OCI-LY7 (cell line): ENCODE data around the gene KCNQ1OT1. TPM values are rescaled to one million over a fixed set of nuclear protein-coding genes. Genes with fewer than 3 reads are reported as not detected.

Source experiments
- BruUV-seq: library from RNA; stranded (reverse); fragments of 400-500 nt; replicated peaks from 2 replicates; lab custom pipeline; 2021; lab: Mats Ljungman, UMichigan
- CTCF ChIA-PET: fragments of 300-600 bp; sonication (Branson Sonifier 250); formaldehyde crosslinking; loops from one replicate; lab custom pipeline; 2022; ENCODE audit warnings: antibody characterized with exemption; ENCODE audit not compliant: unreplicated experiment; lab: Charles Lee
- POLR2A ChIA-PET: fragments of 300-600 bp; sonication (Branson Sonifier 250); formaldehyde crosslinking; loops from one replicate; lab custom pipeline; 2022; ENCODE audit warnings: antibody characterized with exemption; lab: Charles Lee
- DNase-seq: peaks from one replicate; pipeline ENCODE4 v3.0.0-alpha.2; 2015; ENCODE audit warnings: low spot score
- H2AFZ ChIP-seq: fragments of 200-600 bp; sonication (generic), shearing (Covaris generic); 2 replicates; pipeline ENCODE4 v1.6.1; 2014; ENCODE audit warnings: mild to moderate bottlenecking, antibody characterized with exemption, low read length, moderate library complexity
- H3K27ac ChIP-seq: fragments of 200-600 bp; sonication (generic); 2 replicates; pipeline ENCODE4 v1.5.1; 2014; ENCODE audit warnings: mixed run types, low read depth, mild to moderate bottlenecking, moderate library complexity, low read length, inconsistent platforms; ENCODE audit not compliant: poor library complexity, severe bottlenecking
- H3K36me3 ChIP-seq: fragments of 200-600 bp; sonication (generic); 2 replicates; pipeline ENCODE4 v1.6.1; 2014; ENCODE audit warnings: mild to moderate bottlenecking, antibody characterized with exemption, low read length, moderate library complexity, mixed read lengths; ENCODE audit not compliant: insufficient read depth
- H3K4me1 ChIP-seq: fragments of 200-600 bp; sonication (generic); 2 replicates; pipeline ENCODE4 v1.5.1; 2014; ENCODE audit warnings: mild to moderate bottlenecking, low read length; ENCODE audit not compliant: insufficient read depth, poor library complexity, severe bottlenecking
- H3K4me2 ChIP-seq: fragments of 200-600 bp; sonication (generic); 2 replicates; pipeline ENCODE4 v1.6.1; 2014; ENCODE audit warnings: mild to moderate bottlenecking, low read length
- H3K4me3 ChIP-seq: fragments of 200-600 bp; sonication (generic); 2 replicates; pipeline ENCODE4 v1.5.1; 2014; ENCODE audit warnings: mild to moderate bottlenecking, low read depth, low read length; ENCODE audit not compliant: poor library complexity, severe bottlenecking
- H3K79me2 ChIP-seq: fragments of 200-600 bp; sonication (generic); 2 replicates; pipeline ENCODE4 v1.6.1; 2016; ENCODE audit warnings: low read depth, mild to moderate bottlenecking, low read length, moderate library complexity, mixed read lengths; ENCODE audit not compliant: insufficient read depth
- H3K9me2 ChIP-seq: fragments of 200-600 bp; sonication (generic); 2 replicates; pipeline ENCODE4 v1.6.1; 2016; ENCODE audit warnings: mild to moderate bottlenecking, low read length, mixed read lengths; ENCODE audit not compliant: insufficient read depth
- H3K9me3 ChIP-seq: fragments of 200-600 bp; sonication (generic); 2 replicates; pipeline ENCODE4 v1.6.1; 2014; ENCODE audit warnings: mild to moderate bottlenecking, mixed run types, low read length, mixed read lengths
- H4K20me1 ChIP-seq: fragments of 200-600 bp; sonication (generic); 2 replicates; pipeline ENCODE4 v1.6.1; 2014; ENCODE audit warnings: mild to moderate bottlenecking, antibody characterized with exemption, low read length, moderate library complexity, mixed read lengths; ENCODE audit not compliant: insufficient read depth
- EZH2phosphoT487 ChIP-seq: fragments of 200-600 bp; sonication (generic); IDR thresholded peaks from 2 replicates; pipeline ENCODE4 v1.6.1; 2018; ENCODE audit warnings: low read depth, borderline replicate concordance, mild to moderate bottlenecking, mixed run types, antibody characterized with exemption, low read length, moderate library complexity, mixed read lengths
- intact Hi-C: fragments of 100-400 bp; cut with micrococcal nuclease; formaldehyde crosslinking; loops from one replicate; pipeline ENCODE4 v1.10.0; 2022; ENCODE audit not compliant: unreplicated experiment
- total RNA-seq, 2 experiments: library from RNA; depleted of rRNA in 1 of 2; stranded (reverse); fragments of >200 nt in 1 of 2; shearing (Covaris generic) in 1 of 2; gene quantifications; 2 replicates each; pipeline ENCODE4 v1.2.3, GENCODE V29; 2014 to 2022
- TF ChIP-seq, protein P1 (sequence below): fragments of 200-600 bp; sonication (generic); conservative IDR thresholded peaks from 2 replicates; pipeline ENCODE4 v1.5.1; 2014; ENCODE audit warnings: mild to moderate bottlenecking, antibody characterized with exemption, low read length, moderate library complexity, mixed read lengths

KCNQ1OT1 gene
- total RNA-seq, 2 experiments from 2014 or later: 2.9 to 3.4 TPM

GRCh38 chr11:2653930-2654739, 45.7 kb downstream of the KCNQ1OT1 start:
- H2AFZ ChIP-seq: no peak overlapping the region
- H3K4me2 ChIP-seq: no peak overlapping the region
- intact Hi-C loops: no loop called here
- POLR2A ChIA-PET: no interaction called here
- H3K9me3 ChIP-seq: peaks cover 18% of the 10 kb centered on the region
- no peaks in the 10 kb centered on the region for H3K36me3 ChIP-seq
- H4K20me1 ChIP-seq: no peaks in the 10 kb centered on the region
- H3K79me2 ChIP-seq: no peaks in the 10 kb centered on the region
- no peak for TF ChIP-seq EZH2phosphoT487
- TF ChIP-seq, protein P1, sequence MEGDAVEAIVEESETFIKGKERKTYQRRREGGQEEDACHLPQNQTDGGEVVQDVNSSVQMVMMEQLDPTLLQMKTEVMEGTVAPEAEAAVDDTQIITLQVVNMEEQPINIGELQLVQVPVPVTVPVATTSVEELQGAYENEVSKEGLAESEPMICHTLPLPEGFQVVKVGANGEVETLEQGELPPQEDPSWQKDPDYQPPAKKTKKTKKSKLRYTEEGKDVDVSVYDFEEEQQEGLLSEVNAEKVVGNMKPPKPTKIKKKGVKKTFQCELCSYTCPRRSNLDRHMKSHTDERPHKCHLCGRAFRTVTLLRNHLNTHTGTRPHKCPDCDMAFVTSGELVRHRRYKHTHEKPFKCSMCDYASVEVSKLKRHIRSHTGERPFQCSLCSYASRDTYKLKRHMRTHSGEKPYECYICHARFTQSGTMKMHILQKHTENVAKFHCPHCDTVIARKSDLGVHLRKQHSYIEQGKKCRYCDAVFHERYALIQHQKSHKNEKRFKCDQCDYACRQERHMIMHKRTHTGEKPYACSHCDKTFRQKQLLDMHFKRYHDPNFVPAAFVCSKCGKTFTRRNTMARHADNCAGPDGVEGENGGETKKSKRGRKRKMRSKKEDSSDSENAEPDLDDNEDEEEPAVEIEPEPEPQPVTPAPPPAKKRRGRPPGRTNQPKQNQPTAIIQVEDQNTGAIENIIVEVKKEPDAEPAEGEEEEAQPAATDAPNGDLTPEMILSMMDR: no peak
- no peaks in the 10 kb centered on the region for H3K9me2 ChIP-seq
- no peak overlapping the region for H3K27ac ChIP-seq
- no peak for DNase-seq
- no peaks in the 10 kb centered on the region for H3K4me1 ChIP-seq
- H3K4me3 ChIP-seq: no peak overlapping the region
- CTCF ChIA-PET: no interaction called here
- BruUV-seq: no TSS peak

DNA sequence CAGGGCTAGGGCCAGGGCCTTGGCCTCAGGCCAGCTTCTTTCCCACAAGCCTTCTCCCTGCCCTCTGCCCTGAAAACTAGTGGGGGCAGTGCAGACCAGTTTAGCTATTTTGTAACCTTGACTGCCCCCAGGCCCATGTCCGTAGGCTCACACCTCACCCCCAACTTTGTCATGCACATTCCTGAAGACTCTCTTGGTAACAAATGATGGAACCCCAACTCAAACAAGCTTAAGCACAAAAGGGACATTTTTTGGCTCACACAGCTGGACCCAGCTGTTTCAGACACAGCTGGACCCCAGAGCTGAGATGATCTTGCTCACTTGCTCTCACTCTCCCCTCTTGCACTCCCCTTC, 46.6 kb downstream of the KCNQ1OT1 start:
- POLR2A ChIA-PET: no interaction called here
- CTCF ChIA-PET: no interaction called here

More for the DNA sequence above, 46.6 kb downstream of the KCNQ1OT1 start:
- no peak overlapping the region for H2AFZ ChIP-seq
- H3K27ac ChIP-seq: no peak overlapping the region
- no peak for DNase-seq
- no peak overlapping the region for H3K4me2 ChIP-seq
- intact Hi-C loops: no loop called here
- H3K9me3 ChIP-seq: peaks cover 23% of the 10 kb centered on the region
- H4K20me1 ChIP-seq: no peaks in the 10 kb centered on the region
- H3K4me1 ChIP-seq: no peaks in the 10 kb centered on the region
- no peak overlapping the region for H3K4me3 ChIP-seq
- H3K9me2 ChIP-seq: no peaks in the 10 kb centered on the region
- no TSS peak for BruUV-seq
- no peak for TF ChIP-seq EZH2phosphoT487
- TF ChIP-seq, protein P1: no peak
- H3K36me3 ChIP-seq: no peaks in the 10 kb centered on the region
- H3K79me2 ChIP-seq: no peaks in the 10 kb centered on the region
